ENCODE data around the gene TUBB6.

The TUBB6 gene

DNA sequence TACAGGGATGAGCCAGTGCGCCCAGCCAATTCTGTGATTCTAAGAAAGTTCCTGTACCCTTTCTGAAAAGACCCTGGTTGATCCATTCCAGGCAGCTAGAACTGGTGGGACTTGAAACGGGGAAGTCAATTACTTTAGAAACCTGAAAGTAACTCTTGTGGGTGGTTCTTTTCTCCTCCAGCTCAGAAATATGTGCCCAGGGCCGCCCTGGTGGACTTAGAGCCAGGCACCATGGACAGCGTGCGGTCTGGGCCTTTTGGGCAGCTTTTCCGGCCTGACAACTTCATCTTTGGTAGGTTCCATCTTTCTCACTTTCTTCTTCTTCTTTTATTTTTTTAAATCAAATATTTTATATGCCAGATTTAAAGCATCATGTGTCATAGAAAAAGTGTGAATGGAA lies 2.7 kb downstream of the TUBB6 start:
- H3K4me2 ChIP-seq (ENCODE audit: low read length), result no peak overlapping the region
- H3K27ac ChIP-seq (ENCODE audit: low read depth, low read length, poor library complexity, severe bottlenecking), result no peak overlapping the region
- peaks cover 11% of the 10 kb centered on the region for H3K9me3 ChIP-seq (ENCODE audit: low read length)
- no peak overlapping the region for H3K4me3 ChIP-seq (ENCODE audit: low read depth, low read length, poor library complexity, severe bottlenecking)
- H3K79me2 ChIP-seq (ENCODE audit: insufficient read depth, low read length), result no peaks in the 10 kb centered on the region
- H3K9me2 ChIP-seq (ENCODE audit: low read depth, low read length), result no peaks in the 10 kb centered on the region
- H3K36me3 ChIP-seq (ENCODE audit: insufficient read depth, low read length), result no peaks in the 10 kb centered on the region; the same call in 1 of the 2 replicates
- H2AFZ ChIP-seq (ENCODE audit: low read length), result no peak overlapping the region
- peaks cover 28% of the 10 kb centered on the region; the same call in 1 of the 2 replicates for H3K27me3 ChIP-seq (ENCODE audit: insufficient read depth, low read length)
- no peak overlapping the region for H3K9ac ChIP-seq (ENCODE audit: low read length)
- TF ChIP-seq CTCF (IDR thresholded peaks at IDR 0.05; ENCODE audit: low read length) (no peak), EZH2 (IDR thresholded peaks at IDR 0.05; ENCODE audit: borderline replicate concordance, low read length) (no peak)
- no peaks in the 10 kb centered on the region for H4K20me1 ChIP-seq (ENCODE audit: insufficient read depth, low read length)
- no peaks in the 10 kb centered on the region for H3K4me1 ChIP-seq (ENCODE audit: insufficient read depth, low read length, severe bottlenecking)
- H3F3A ChIP-seq (ENCODE audit: insufficient read depth, low read length), result no peaks in the 10 kb centered on the region

GRCh38 chr18:12312976-12313375 lies 4.9 kb downstream of the TUBB6 start:
- no peak overlapping the region for H2AFZ ChIP-seq (ENCODE audit: low read length)
- H3K4me1 ChIP-seq (ENCODE audit: insufficient read depth, low read length, severe bottlenecking), result no peaks in the 10 kb centered on the region
- no peak overlapping the region for H3K9ac ChIP-seq (ENCODE audit: low read length)
- no peak overlapping the region for H3K27ac ChIP-seq (ENCODE audit: low read depth, low read length, poor library complexity, severe bottlenecking)
- peaks cover 11% of the 10 kb centered on the region for H3K9me3 ChIP-seq (ENCODE audit: low read length)
- no peak overlapping the region for H3K4me2 ChIP-seq (ENCODE audit: low read length)
- no peaks in the 10 kb centered on the region; the same call in 1 of the 2 replicates for H3K36me3 ChIP-seq (ENCODE audit: insufficient read depth, low read length)
- no peaks in the 10 kb centered on the region for H3K79me2 ChIP-seq (ENCODE audit: insufficient read depth, low read length)
- H3K4me3 ChIP-seq (ENCODE audit: low read depth, low read length, poor library complexity, severe bottlenecking), result no peak overlapping the region
- TF ChIP-seq EZH2 (IDR thresholded peaks at IDR 0.05; ENCODE audit: borderline replicate concordance, low read length) (no peak), CTCF (IDR thresholded peaks at IDR 0.05; ENCODE audit: low read length) (no peak)
- no peaks in the 10 kb centered on the region for H3K9me2 ChIP-seq (ENCODE audit: low read depth, low read length)
- H3F3A ChIP-seq (ENCODE audit: insufficient read depth, low read length), result no peaks in the 10 kb centered on the region
- H4K20me1 ChIP-seq (ENCODE audit: insufficient read depth, low read length), result no peaks in the 10 kb centered on the region
- H3K27me3 ChIP-seq (ENCODE audit: insufficient read depth, low read length), result peaks cover 15% of the 10 kb centered on the region; the same call in 1 of the 2 replicates

DNA sequence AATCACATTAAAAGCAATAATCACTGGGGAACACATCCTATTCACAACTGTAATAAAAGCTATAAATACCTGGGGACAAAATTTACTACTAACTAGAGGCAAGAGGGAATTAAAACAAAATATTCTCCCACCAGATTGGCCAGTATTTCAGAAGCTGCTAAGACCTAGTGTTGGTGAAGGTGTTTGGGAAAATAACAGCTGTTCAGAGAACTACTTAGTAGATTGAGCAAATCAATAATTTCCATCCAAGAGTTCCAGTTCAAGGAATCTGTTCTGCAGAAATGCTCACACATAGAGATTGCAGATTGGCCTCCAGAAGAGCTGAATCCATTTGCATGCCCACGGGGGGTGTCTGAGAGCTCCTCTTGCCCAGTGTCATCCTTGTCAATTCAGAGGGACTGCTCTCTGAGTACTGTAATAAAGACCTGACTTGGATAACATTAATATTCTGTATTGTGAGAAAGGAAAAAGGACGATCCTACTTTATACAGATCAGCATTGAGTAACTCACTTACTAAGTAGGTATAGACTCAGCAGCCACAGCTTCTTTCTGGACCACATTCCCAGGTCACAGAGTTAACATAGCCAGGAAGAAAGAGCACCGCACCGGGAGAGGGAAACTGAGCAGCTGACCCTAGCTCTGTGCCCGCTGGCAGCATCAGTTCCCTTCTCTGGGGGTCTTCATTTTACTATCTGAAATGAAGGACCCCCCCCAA lies 5.6 kb downstream of the TUBB6 start:
- H3K9ac ChIP-seq (ENCODE audit: low read length), result no peak overlapping the region
- no peaks in the 10 kb centered on the region for H3F3A ChIP-seq (ENCODE audit: insufficient read depth, low read length)
- no peak overlapping the region for H3K4me3 ChIP-seq (ENCODE audit: low read depth, low read length, poor library complexity, severe bottlenecking)
- H3K9me3 ChIP-seq (ENCODE audit: low read length), result peaks cover 11% of the 10 kb centered on the region
- no peak overlapping the region for H3K27ac ChIP-seq (ENCODE audit: low read depth, low read length, poor library complexity, severe bottlenecking)
- no peaks in the 10 kb centered on the region for H3K9me2 ChIP-seq (ENCODE audit: low read depth, low read length)
- no peak overlapping the region for H3K4me2 ChIP-seq (ENCODE audit: low read length)
- H3K4me1 ChIP-seq (ENCODE audit: insufficient read depth, low read length, severe bottlenecking), result no peaks in the 10 kb centered on the region
- H4K20me1 ChIP-seq (ENCODE audit: insufficient read depth, low read length), result no peaks in the 10 kb centered on the region
- peaks cover 15% of the 10 kb centered on the region; the same call in 1 of the 2 replicates for H3K27me3 ChIP-seq (ENCODE audit: insufficient read depth, low read length)
- TF ChIP-seq EZH2 (IDR thresholded peaks at IDR 0.05; ENCODE audit: borderline replicate concordance, low read length), result no peak
- no peak for TF ChIP-seq CTCF (IDR thresholded peaks at IDR 0.05; ENCODE audit: low read length)
- H3K79me2 ChIP-seq (ENCODE audit: insufficient read depth, low read length), result no peaks in the 10 kb centered on the region
- no peak overlapping the region for H2AFZ ChIP-seq (ENCODE audit: low read length)
- H3K36me3 ChIP-seq (ENCODE audit: insufficient read depth, low read length), result no peaks in the 10 kb centered on the region; the same call in 1 of the 2 replicates
